SU-DHL-6 (cell line): ENCODE measurements around the gene MLLT10.

Experiments
- H2AFZ ChIP-seq: fragments of 200-600 bp; sonication (generic); 2 replicates; pipeline ENCODE4 v1.6.1; 2014; ENCODE audit warnings: low read depth, mild to moderate bottlenecking, moderate library complexity, mixed read lengths, antibody characterized with exemption, low read length; ENCODE audit not compliant: severe bottlenecking
- H3F3A ChIP-seq: fragments of 200-600 bp; shearing (Covaris generic); 2 replicates; pipeline ENCODE4 v1.6.0; 2016; ENCODE audit warnings: antibody characterized with exemption, mild to moderate bottlenecking; ENCODE audit not compliant: insufficient read depth
- H3K27ac ChIP-seq: fragments of 200-600 bp; sonication (generic); 2 replicates; pipeline ENCODE4 v1.5.1; 2016; ENCODE audit warnings: low read depth, mild to moderate bottlenecking, low read length, moderate library complexity, mixed read lengths
- H3K27me3 ChIP-seq: fragments of 200-600 bp; sonication (generic), shearing (Covaris generic); 2 replicates; pipeline ENCODE4 v1.6.0; 2014; ENCODE audit warnings: mild to moderate bottlenecking, low read length
- H3K36me3 ChIP-seq: fragments of 200-600 bp; sonication (generic); 2 replicates; pipeline ENCODE4 v1.6.1; 2014; ENCODE audit warnings: mild to moderate bottlenecking, low read length, mixed read lengths
- H3K4me2 ChIP-seq: fragments of 300-600, 200-600 bp; shearing (Covaris generic), sonication (generic); 2 replicates; pipeline ENCODE4 v1.6.0; 2014; ENCODE audit warnings: low read length, low read depth, mild to moderate bottlenecking; ENCODE audit not compliant: poor library complexity, severe bottlenecking
- H3K4me3 ChIP-seq: fragments of 200-600 bp; sonication (generic); 2 replicates; pipeline ENCODE4 v1.5.1; 2014; ENCODE audit warnings: antibody characterized with exemption, low read length, mild to moderate bottlenecking, mixed read lengths; ENCODE audit not compliant: insufficient read depth, poor library complexity, severe bottlenecking
- H3K79me2 ChIP-seq: fragments of 200-600 bp; sonication (generic); 2 replicates; pipeline ENCODE4 v1.6.1; 2014; ENCODE audit warnings: mild to moderate bottlenecking, low read length, moderate library complexity; ENCODE audit not compliant: insufficient read depth
- H3K9ac ChIP-seq: fragments of 200-600 bp; sonication (generic); 2 replicates; pipeline ENCODE4 v1.7.0; 2014; ENCODE audit warnings: mild to moderate bottlenecking, low read length
- H3K9me2 ChIP-seq: fragments of 200-600 bp; sonication (generic); replicated peaks from 2 replicates; pipeline ENCODE4 v1.6.1; 2014; ENCODE audit warnings: low read length; ENCODE audit not compliant: insufficient read depth
- H3K9me3 ChIP-seq: fragments of 200-600 bp; sonication (generic); 2 replicates; pipeline ENCODE4 v1.6.1; 2014; ENCODE audit warnings: low read length, mixed read lengths; ENCODE audit not compliant: insufficient read depth
- H4K20me1 ChIP-seq: fragments of 200-600 bp; sonication (generic); 2 replicates; pipeline ENCODE4 v1.6.1; 2014; ENCODE audit warnings: low read depth, mild to moderate bottlenecking, antibody characterized with exemption, low read length, moderate library complexity, mixed read lengths
- EZH2phosphoT487 ChIP-seq: fragments of 200-600 bp; sonication (generic), shearing (Covaris generic); conservative IDR thresholded peaks from 2 replicates; pipeline ENCODE4 v1.6.1; 2018; ENCODE audit warnings: mild to moderate bottlenecking, antibody characterized with exemption, low read length, moderate library complexity, mixed read lengths
- TF ChIP-seq, protein P1 (sequence below): fragments of 200-600 bp; sonication (generic); IDR thresholded peaks from one replicate; pipeline ENCODE4 v1.5.1; 2017; ENCODE audit warnings: antibody characterized with exemption, mild to moderate bottlenecking, low read length, moderate library complexity; ENCODE audit not compliant: insufficient read depth, poor library complexity, severe bottlenecking

MLLT10 gene

GRCh38 chr10:21518149-21518640 lies 15.8 kb upstream of the MLLT10 start:
- H4K20me1 ChIP-seq: no peaks in the 10 kb centered on the region
- no peak overlapping the region for H2AFZ ChIP-seq
- H3K36me3 ChIP-seq: no peaks in the 10 kb centered on the region
- peaks cover 3% of the 10 kb centered on the region; the same call in 1 of the 2 replicates for H3F3A ChIP-seq
- no peaks in the 10 kb centered on the region for H3K9me2 ChIP-seq
- 0 out of 2 replicates have a peak overlapping the region, but pooled peaks have one; percentile 46 for H3K9ac ChIP-seq
- no peaks in the 10 kb centered on the region for H3K79me2 ChIP-seq
- H3K27ac ChIP-seq: no peak overlapping the region
- peak overlapping the region; percentile 55 for H3K4me3 ChIP-seq
- no peaks in the 10 kb centered on the region for H3K27me3 ChIP-seq
- H3K9me3 ChIP-seq: no peaks in the 10 kb centered on the region
- TF ChIP-seq EZH2phosphoT487: no peak
- TF ChIP-seq, protein P1, sequence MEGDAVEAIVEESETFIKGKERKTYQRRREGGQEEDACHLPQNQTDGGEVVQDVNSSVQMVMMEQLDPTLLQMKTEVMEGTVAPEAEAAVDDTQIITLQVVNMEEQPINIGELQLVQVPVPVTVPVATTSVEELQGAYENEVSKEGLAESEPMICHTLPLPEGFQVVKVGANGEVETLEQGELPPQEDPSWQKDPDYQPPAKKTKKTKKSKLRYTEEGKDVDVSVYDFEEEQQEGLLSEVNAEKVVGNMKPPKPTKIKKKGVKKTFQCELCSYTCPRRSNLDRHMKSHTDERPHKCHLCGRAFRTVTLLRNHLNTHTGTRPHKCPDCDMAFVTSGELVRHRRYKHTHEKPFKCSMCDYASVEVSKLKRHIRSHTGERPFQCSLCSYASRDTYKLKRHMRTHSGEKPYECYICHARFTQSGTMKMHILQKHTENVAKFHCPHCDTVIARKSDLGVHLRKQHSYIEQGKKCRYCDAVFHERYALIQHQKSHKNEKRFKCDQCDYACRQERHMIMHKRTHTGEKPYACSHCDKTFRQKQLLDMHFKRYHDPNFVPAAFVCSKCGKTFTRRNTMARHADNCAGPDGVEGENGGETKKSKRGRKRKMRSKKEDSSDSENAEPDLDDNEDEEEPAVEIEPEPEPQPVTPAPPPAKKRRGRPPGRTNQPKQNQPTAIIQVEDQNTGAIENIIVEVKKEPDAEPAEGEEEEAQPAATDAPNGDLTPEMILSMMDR: no peak
- peak overlapping the region; percentile 58 for H3K4me2 ChIP-seq

- no peak overlapping the region for H3K9ac ChIP-seq
- no peaks in the 10 kb centered on the region for H3K27me3 ChIP-seq
- H3K79me2 ChIP-seq: no peaks in the 10 kb centered on the region
- no peaks in the 10 kb centered on the region for H3K9me2 ChIP-seq
- H3F3A ChIP-seq: peaks cover 3% of the 10 kb centered on the region; the same call in 1 of the 2 replicates
- H3K4me3 ChIP-seq: no peak overlapping the region
- H3K4me2 ChIP-seq: peak overlapping the region; percentile 58
- no peaks in the 10 kb centered on the region for H4K20me1 ChIP-seq
- H3K9me3 ChIP-seq: no peaks in the 10 kb centered on the region
- H2AFZ ChIP-seq: no peak overlapping the region
- H3K27ac ChIP-seq: no peak overlapping the region
- no peaks in the 10 kb centered on the region for H3K36me3 ChIP-seq
- no peak for TF ChIP-seq EZH2phosphoT487
- TF ChIP-seq, protein P1: no peak
These were observed 15.2 kb upstream of the MLLT10 start for GRCh38 chr10:21518641-21519396.

GRCh38 chr10:21519397-21519933 lies 14.6 kb upstream of the MLLT10 start:
- Histone ChIP-seq H3K9ac (no peak overlapping the region), H3K4me2 (no peak overlapping the region)

More at GRCh38 chr10:21519397-21519933, 14.6 kb upstream of the MLLT10 start:
- H3K27me3 ChIP-seq: no peaks in the 10 kb centered on the region
- no peak overlapping the region for H3K4me3 ChIP-seq
- H3K9me3 ChIP-seq: no peaks in the 10 kb centered on the region
- H3K27ac ChIP-seq: no peak overlapping the region
- no peaks in the 10 kb centered on the region for H3K36me3 ChIP-seq
- H4K20me1 ChIP-seq: no peaks in the 10 kb centered on the region
- H3K79me2 ChIP-seq: no peaks in the 10 kb centered on the region
- TF ChIP-seq EZH2phosphoT487: no peak
- TF ChIP-seq, protein P1: no peak
- no peaks in the 10 kb centered on the region for H3K9me2 ChIP-seq
- no peak overlapping the region for H2AFZ ChIP-seq
- H3F3A ChIP-seq: peaks cover 3% of the 10 kb centered on the region; the same call in 1 of the 2 replicates
